Measurements from ENCODE around the gene B3GALT4.

The B3GALT4 gene

DNA sequence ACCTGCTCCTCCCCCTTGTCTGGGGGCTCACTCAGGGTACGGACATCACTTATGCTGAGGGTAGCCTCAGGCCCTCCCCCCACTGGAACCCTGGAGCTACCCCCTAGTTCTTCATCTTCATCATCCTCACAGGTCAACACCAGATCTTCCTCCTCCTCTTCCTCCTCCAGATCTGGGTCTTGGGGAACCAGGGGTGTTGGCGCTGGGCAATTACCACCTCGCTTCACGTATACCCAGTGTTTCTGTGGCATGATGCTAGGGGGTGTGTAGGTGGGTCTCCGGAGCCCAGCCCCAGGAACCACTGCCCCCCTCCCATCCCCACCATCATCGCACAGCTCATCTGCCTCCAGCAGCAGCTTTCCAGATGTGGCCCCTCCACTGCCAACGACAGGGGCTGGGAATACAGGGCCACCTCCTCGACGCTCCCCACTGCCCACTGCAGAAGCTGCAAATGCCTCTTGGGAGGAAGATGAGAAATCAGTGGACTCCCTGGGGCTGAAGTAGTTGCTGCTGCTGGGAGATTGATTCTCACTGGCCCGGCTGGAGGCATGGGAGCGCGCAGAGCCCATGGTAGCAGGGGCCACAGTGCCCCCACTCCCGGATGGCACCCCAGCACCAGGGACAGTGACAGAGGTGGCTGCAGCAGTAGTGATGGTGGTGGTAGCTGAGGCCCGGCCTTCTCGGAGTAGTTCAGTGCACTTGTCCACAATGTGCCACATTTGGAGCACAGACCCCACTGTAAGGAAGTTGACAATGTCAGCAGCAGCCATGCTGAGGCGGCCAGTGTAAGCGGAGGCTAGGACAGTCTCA lies 39.1 kb downstream of the B3GALT4 start:
- no peak for DNase-seq

DNA sequence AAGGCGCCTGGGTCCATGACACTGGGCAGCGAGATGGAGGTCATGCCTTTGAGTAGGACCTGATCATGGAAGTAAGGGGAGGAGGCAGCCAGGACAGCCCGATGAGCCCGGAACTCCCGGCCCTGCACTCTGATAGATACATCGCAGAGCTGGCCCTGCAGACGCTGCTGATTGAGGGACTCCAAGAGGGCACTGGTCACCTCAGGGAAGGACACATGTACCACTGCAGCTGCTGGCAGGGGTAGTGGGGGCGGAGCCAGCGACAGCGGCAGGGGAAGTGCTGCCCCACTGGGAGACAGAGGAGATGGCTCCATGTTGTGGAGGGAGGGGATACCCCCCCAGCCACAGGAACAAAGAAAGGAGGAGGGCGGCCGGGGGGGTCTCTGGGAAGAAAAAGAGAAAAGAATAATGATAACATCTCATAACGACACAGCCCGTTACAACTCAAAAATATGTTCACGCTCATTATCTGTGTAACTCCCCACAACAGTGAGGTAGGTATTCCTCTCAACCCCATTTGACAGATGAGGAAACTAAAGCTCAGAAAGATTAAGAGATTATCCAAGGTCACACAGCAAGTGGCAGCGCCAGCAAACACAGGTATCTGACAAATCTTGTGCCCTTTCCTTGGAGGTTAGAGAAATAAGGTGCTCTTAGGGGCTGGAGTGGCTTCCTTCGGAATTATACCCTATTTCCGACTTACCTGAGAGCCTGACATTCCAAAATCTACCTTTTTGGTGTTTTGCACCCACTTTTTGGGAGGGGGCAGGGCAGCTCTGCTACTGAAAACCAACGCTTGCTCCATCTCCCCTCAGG lies 39.9 kb downstream of the B3GALT4 start:
- DNase-seq, result no peak

DNA sequence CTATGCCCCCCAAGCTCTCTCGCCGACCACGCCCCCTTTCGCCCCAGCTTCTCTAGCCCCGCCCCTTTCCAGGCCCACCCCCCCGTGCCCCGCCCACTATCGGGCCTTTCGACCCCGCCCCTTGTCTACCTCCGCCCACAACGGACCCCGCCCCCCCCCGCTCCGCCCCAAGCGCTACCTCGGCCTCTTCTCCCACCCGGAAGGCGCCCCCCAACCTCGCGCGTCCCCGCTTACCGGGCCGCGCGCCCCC lies 40.4 kb downstream of the B3GALT4 start:
- no peak for DNase-seq

DNA sequence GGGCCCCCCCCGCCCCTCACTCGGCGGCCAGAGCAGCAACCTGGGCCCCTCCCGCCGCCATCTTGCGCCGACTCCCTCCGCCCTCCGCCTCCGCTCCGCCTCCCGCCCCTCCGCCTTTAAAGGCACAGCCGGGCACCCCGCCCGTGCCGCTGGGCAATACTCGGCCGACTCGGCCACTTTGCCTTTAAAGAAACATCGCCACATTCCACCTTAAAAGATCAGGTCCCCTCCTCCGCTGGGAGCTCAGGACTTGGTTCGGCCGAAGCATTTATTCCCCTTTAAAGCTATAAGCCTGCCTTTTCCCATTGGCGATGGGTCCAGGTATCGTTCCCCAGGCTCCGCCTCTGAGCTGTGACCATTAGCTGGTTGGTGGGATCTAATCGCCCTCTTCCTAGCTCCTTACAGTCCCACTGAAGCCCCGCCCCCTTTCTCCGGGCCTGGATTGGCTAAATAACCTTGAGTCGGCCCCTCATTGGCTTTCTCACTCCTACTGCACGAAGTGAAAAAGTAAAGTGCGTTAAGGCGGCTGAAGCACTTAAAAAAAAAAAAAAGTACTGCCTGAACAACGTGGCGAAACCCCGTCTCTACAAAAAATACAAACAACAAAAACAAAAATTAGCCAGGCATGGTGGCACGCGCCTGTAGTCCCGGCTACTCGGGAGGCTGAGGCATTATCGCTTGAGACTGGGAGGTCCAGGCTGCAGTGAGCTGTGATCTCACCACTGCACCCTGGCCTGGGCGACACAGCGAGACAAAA lies 40.9 kb downstream of the B3GALT4 start, which contains the start of gene ZBTB22:
TSS of gene ZBTB22 (minus strand) at position 76 of the 757 bp plus-strand sequence. CDS start 828 bp downstream, outside the sequence.
- peak; percentile 97 for DNase-seq

DNA sequence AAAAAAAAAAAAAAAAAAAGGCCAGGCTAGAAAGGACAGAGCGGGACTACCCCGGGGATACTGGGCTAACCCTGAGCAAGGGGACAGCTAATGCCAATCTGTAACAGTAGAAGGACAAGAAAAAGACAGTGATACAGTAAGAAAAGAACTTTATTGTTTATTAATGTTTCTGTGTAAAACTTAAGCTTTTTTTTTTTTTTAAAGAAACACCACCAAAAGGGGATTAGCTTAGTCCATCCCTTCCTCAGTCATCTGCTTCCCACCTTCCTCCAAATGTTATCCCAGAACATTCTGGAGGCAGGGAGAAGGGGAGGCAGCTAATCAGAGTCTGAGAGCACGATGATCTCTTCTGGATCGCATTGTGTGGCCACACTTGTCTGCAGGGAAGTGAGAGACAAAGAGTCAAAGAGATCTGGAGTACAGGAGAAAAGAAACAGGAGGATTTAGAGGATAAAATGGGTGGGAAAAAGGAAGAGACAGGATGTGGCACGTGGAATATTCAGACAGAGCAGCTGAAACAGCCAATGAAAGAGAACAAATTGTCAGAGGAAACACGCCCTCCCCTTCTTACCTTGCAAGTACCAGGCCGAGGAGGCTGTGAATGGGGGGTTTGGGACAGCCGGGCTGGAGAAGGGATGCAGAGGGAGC lies 41.6 kb downstream of the B3GALT4 start:
- DNase-seq, result no peak

DNA sequence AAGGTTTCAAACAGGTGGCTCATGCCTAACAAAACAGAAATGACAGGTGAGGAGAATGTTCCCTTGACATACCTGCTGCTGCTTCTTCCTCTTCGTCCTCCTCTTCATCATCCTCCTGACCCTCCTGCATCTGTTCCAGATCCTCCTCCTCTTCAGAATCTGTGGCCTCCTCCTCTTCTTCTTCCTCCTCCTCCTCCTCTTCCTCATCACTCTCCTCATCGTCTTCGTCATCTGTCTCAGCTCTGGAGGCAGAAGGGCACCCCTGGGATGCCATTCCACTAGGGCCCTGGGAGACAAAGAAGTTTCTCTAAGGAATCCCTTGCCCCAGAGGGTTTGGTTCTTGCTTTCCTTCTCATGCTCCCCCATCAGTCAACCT lies 43.0 kb downstream of the B3GALT4 start:
- no peak for DNase-seq

DNA sequence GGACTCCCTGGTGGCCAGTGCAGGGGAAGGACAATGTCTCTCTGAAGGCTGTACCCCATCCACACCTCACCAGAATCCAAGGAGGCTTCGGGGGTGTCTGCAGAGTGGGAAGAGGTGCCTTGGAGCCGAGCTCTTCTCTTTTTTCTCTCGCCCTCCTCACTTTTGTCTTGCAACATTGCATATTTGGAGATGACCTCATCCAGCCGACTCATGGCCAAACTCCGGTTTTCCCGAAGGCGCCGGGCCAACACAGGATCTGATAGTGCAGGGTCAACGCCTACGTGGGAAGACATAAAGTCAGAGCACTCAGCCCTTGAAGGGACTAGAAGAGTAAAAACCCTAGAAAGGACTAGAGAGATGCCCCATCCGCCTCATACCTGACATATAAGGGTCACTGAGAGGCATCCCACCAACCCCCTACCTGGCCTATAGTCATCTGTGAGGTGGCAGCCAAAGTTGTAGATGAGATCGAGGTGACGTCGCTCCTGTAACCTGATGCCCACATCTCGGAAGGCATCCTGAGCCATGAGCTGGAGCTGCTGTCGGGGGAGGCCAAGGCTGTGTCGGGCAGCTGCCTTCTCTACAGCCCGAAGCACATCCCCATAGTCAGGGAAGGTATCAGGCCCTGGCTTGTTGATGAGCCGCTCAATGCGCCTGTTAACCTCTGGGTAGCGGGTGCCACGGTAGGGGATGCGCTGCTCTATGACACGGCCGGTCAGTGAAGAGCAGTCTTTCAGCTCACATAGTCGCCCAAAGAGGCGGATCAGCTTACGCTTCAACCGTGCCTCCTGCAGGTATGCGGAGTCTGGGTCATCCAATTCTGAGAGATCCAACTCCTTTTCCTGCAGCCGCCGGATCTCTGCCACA lies 43.6 kb downstream of the B3GALT4 start:
- no peak for DNase-seq

DNA sequence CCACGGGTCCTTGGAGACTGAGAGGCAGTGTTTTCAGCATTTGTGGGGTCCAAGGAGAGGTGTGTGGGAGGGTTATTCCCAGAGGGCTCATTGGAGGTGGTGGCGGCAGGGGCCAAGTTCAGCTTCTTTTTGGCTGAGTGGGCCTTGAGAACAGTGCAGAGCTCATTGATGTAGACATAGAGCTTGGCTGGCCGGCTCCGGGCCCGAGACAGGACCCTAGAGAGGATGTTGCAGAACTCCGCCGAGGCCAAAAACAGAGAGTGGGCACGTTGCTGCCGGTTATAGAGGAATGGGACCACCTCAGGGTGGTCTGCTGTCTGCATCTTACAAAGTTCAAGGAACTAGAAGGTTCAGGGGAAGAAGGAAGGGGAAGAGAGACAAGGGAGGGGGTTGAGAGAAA lies 44.3 kb downstream of the B3GALT4 start:
- no peak for DNase-seq

DNA sequence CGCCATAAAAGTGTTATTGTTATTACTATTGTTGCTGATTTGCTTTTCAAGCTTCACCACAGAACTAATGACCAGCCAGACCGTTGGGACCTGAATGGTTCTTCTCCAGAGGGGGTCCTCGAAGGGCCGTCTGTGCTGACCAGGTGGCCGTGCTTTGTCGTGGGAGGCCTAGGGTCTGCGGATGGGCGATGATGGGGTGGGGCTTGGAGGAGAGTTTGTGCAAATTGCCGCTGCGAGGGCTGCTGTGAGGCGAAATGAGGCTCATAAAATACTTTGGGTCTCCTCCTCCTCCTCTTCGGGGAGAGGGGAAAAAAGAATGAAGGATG lies 46.7 kb downstream of the B3GALT4 start:
- no peak for DNase-seq

DNA sequence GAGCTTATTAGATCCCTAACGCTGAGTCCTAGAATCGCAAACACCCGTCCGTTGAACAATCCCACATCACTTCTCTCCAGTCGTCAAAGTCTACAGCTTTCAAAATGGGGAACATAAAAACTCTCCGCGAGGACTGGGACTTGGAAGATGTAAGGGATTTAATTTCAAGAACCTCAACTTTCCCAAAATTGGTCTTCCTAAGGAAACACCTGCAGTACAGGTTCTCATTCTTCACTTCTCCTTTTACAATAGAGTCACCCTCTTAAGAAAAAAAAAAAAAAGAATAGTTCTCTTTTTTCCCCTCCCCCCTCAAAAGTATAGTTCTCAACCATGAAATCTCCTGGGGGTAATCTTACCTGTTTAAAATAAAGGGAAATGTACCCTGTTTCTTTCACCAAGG lies 47.2 kb downstream of the B3GALT4 start:
- no peak for DNase-seq
